Measurements from ENCODE around the gene MYL4.

The MYL4 gene

DNA sequence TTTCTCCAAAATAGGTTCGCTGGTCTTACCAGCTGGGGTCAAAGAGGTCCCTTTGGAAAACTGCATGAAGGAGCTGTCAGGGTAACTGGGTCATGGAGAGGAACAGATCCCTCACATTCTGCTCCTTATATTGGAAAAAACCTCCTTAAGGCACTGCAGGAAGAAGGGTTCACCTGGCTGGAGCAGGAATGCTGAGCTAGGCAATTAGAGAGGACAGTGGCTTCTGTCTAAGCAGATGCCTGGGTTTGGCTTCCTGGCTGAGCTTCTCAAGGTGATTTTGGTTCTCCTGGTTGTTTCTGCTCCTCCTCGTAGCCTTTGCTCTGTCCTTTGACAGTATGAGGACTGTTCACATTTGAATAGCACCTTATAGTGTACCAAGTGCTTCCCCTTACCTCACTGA lies 64.1 kb downstream of the MYL4 start:
- no peak for DNase-seq (ENCODE audit: low spot score)

Data from CD4-positive, alpha-beta T cell treated with Interleukin-15 for 4 hours (primary cell).